HT1080 (cell line): ENCODE measurements around the gene MYZAP. TPM values are rescaled to one million over a fixed set of nuclear protein-coding genes. Genes with fewer than 3 reads are reported as not detected.

ENCODE experiments used
- DNase-seq: peaks from one replicate; pipeline ENCODE4 v3.0.0-alpha.2; 2015; ENCODE audit warnings: low read depth
- total RNA-seq: library from RNA; depleted of rRNA; stranded (reverse); fragments of >200 nt; shearing (Covaris generic); gene quantifications from 2 replicates; pipeline ENCODE4 v1.2.3, GENCODE V29; 2014

Gene MYZAP
- total RNA-seq, 1 experiment from 2014 or later = 1.8 TPM

- DNase-seq = no peak
Observed at GRCh38 chr15:57618325-57618724, 26.6 kb downstream of the MYZAP start.

GRCh38 chr15:57619746-57620145, 28.0 kb downstream of the MYZAP start:
- no peak for DNase-seq

- no peak for DNase-seq
Observed at GRCh38 chr15:57624730-57625129, 33.0 kb downstream of the MYZAP start.

GRCh38 chr15:57625703-57626448, 34.2 kb downstream of the MYZAP start:
- no peak for DNase-seq

- no peak for DNase-seq
Observed at GRCh38 chr15:57626713-57627440, 35.2 kb downstream of the MYZAP start.

- DNase-seq = no peak
Observed at GRCh38 chr15:57631386-57632110, 39.8 kb downstream of the MYZAP start.

- no peak for DNase-seq
Observed at GRCh38 chr15:57634290-57634689, 42.6 kb downstream of the MYZAP start.

- no peak for DNase-seq
Observed at GRCh38 chr15:57635300-57635909, 43.7 kb downstream of the MYZAP start.

- DNase-seq = no peak
Observed at GRCh38 chr15:57637846-57638245, 46.1 kb downstream of the MYZAP start.

GRCh38 chr15:57639306-57639705, 47.6 kb downstream of the MYZAP start:
- no peak for DNase-seq

- DNase-seq = peak; percentile 19
Observed at GRCh38 chr15:57640930-57641682, 49.4 kb downstream of the MYZAP start.

- DNase-seq = no peak
Observed at GRCh38 chr15:57643826-57644225, 52.1 kb downstream of the MYZAP start.

- DNase-seq = no peak
Observed at GRCh38 chr15:57646087-57646486, 54.4 kb downstream of the MYZAP start.

GRCh38 chr15:57647071-57647790, 55.5 kb downstream of the MYZAP start:
- no peak for DNase-seq

- peak; percentile 52 for DNase-seq
Observed at GRCh38 chr15:57647791-57648130, 56.1 kb downstream of the MYZAP start.

GRCh38 chr15:57649138-57649537, 57.4 kb downstream of the MYZAP start:
- DNase-seq = no peak

- no peak for DNase-seq
Observed at GRCh38 chr15:57651445-57651844, 59.7 kb downstream of the MYZAP start.

GRCh38 chr15:57652481-57652880, 60.8 kb downstream of the MYZAP start:
- no peak for DNase-seq

GRCh38 chr15:57654153-57654852, 62.6 kb downstream of the MYZAP start:
- DNase-seq = no peak

GRCh38 chr15:57655053-57655452, 63.3 kb downstream of the MYZAP start:
- no peak for DNase-seq
